Activated B cell treated with CpG ODN at 0.5 μM for 24 hours (primary cell): ENCODE results near the gene SCAPER. TPM values are rescaled to one million over a fixed set of nuclear protein-coding genes. Genes with fewer than 3 reads are reported as not detected.
"Not testable (repeated sequence)": the region's sequence is repeated elsewhere in the genome, so short reads cannot be mapped to it uniquely, and the experiment has no call there.

Experiments used
- ATAC-seq: fragments of 200-7000 bp; cut with Tn5 transposase; one replicate; pipeline ENCODE4 v1.10.0; 2021; ENCODE audit warnings: low read depth, mild to moderate bottlenecking, moderate library complexity
- CTCF ChIA-PET: fragments of 350-600 bp; sonication (Branson Sonifier 250); formaldehyde crosslinking; loops from one replicate; lab custom pipeline; 2021; ENCODE audit warnings: antibody characterized with exemption; lab: Charles Lee
- POLR2A ChIA-PET: fragments of 350-600 bp; sonication (Branson Sonifier 250); formaldehyde crosslinking; loops from one replicate; lab custom pipeline; 2021; ENCODE audit warnings: antibody characterized with exemption; lab: Charles Lee
- DNase-seq: peaks from one replicate; pipeline ENCODE4 v3.0.0; 2022
- H3K27ac Mint-ChIP-seq: one replicate; pipeline ENCODE4 v1.8.0; 2020; ENCODE audit warnings: mixed read lengths
- H3K27me3 Mint-ChIP-seq: one replicate; pipeline ENCODE4 v1.8.0; 2021; ENCODE audit warnings: mixed read lengths
- H3K36me3 Mint-ChIP-seq: one replicate; pipeline ENCODE4 v1.8.0; 2021; ENCODE audit warnings: low read depth, mixed read lengths
- H3K4me1 Mint-ChIP-seq: one replicate; pipeline ENCODE4 v1.8.0; 2021; ENCODE audit warnings: mixed read lengths
- H3K4me3 Mint-ChIP-seq: one replicate; pipeline ENCODE4 v1.8.0; 2020; ENCODE audit warnings: mild to moderate bottlenecking, mixed read lengths
- H3K9me3 Mint-ChIP-seq: one replicate; pipeline ENCODE4 v1.8.0; 2020; ENCODE audit warnings: mixed read lengths
- CTCF ChIP-seq: fragments of 200-600 bp; IDR thresholded peaks from one replicate; pipeline ENCODE4 v1.8.0; 2022; ENCODE audit warnings: antibody characterized with exemption, mild to moderate bottlenecking
- intact Hi-C: fragments of 100-400 bp; cut with micrococcal nuclease; formaldehyde crosslinking; loops from one replicate; pipeline ENCODE4 v1.15.1; 2024
- total RNA-seq: library from RNA; stranded (reverse); gene quantifications from 2 replicates; pipeline ENCODE4 v1.2.3, GENCODE V29; 2022

Gene SCAPER
- total RNA-seq, 1 donor from 2014 or later: 38.8 TPM

- no peak overlapping the region for H3K4me3 Mint-ChIP-seq
- no peak overlapping the region for H3K27ac Mint-ChIP-seq
- POLR2A ChIA-PET: no interaction called here
Observed at GRCh38 chr15:76829939-76830338, 75.2 kb downstream of the SCAPER start.

GRCh38 chr15:76823890-76824289 is 81.2 kb downstream of the SCAPER start:
- no peaks in the 10 kb centered on the region for H3K27me3 Mint-ChIP-seq

More at GRCh38 chr15:76829939-76830338, 75.2 kb downstream of the SCAPER start:
- DNase-seq: no peak
- Mint-ChIP-seq H3K36me3 (peaks cover 30% of the 10 kb centered on the region), H3K9me3 (peaks cover 18% of the 10 kb centered on the region), H3K27me3 (no peaks in the 10 kb centered on the region), H3K4me1 (no peaks in the 10 kb centered on the region)
- intact Hi-C loops: no loop called here
- CTCF ChIA-PET: no interaction called here
- TF ChIP-seq CTCF: no peak
- ATAC-seq: no peak

GRCh38 chr15:76823303-76823702 is 81.8 kb downstream of the SCAPER start:
- Mint-ChIP-seq H3K4me1 (peaks cover 5% of the 10 kb centered on the region), H3K4me3 (no peak overlapping the region), H3K36me3 (peaks cover 21% of the 10 kb centered on the region), H3K27me3 (no peaks in the 10 kb centered on the region), H3K9me3 (peaks cover 3% of the 10 kb centered on the region), H3K27ac (no peak overlapping the region)
- DNase-seq (no peak), ATAC-seq (no peak)
- no peak for TF ChIP-seq CTCF
- POLR2A ChIA-PET: no interaction called here
- intact Hi-C loops: no loop called here
- CTCF ChIA-PET: no interaction called here

More at GRCh38 chr15:76823890-76824289, 81.2 kb downstream of the SCAPER start:
- POLR2A ChIA-PET: no interaction called here
- Mint-ChIP-seq H3K9me3 (no peaks in the 10 kb centered on the region), H3K4me3 (no peak overlapping the region), H3K36me3 (peaks cover 15% of the 10 kb centered on the region), H3K4me1 (peaks cover 5% of the 10 kb centered on the region), H3K27ac (no peak overlapping the region)
- DNase-seq (no peak), ATAC-seq (no peak)
- no peak for TF ChIP-seq CTCF
- intact Hi-C loops: no loop called here
- CTCF ChIA-PET: no interaction called here

- intact Hi-C loops, CTCF ChIA-PET, H3K4me3 Mint-ChIP-seq, ATAC-seq, H3K9me3 Mint-ChIP-seq, H3K4me1 Mint-ChIP-seq, H3K27me3 Mint-ChIP-seq, DNase-seq, H3K27ac Mint-ChIP-seq, POLR2A ChIA-PET: not testable (repeated sequence)
- peaks cover 28% of the 10 kb centered on the region for H3K36me3 Mint-ChIP-seq
Observed at GRCh38 chr15:76818926-76819325, 86.2 kb downstream of the SCAPER start.

GRCh38 chr15:76815421-76815820 is 89.7 kb downstream of the SCAPER start:
- ATAC-seq (no peak), DNase-seq (no peak)
- Mint-ChIP-seq H3K36me3 (peaks cover 27% of the 10 kb centered on the region), H3K27me3 (no peaks in the 10 kb centered on the region), H3K27ac (no peak overlapping the region), H3K4me1 (peaks cover 7% of the 10 kb centered on the region), H3K4me3 (no peak overlapping the region), H3K9me3 (peaks cover 7% of the 10 kb centered on the region)
- CTCF ChIA-PET: no interaction called here
- TF ChIP-seq CTCF: no peak
- POLR2A ChIA-PET: no interaction called here
- intact Hi-C loops: no loop called here

- CTCF ChIA-PET: no interaction called here
- H3K9me3 Mint-ChIP-seq: peaks cover 8% of the 10 kb centered on the region
- H3K4me3 Mint-ChIP-seq: no peak overlapping the region
- no peak for ATAC-seq
- intact Hi-C loops: no loop called here
- peaks cover 18% of the 10 kb centered on the region for H3K4me1 Mint-ChIP-seq
- DNase-seq: no peak
- TF ChIP-seq CTCF: no peak
- H3K27ac Mint-ChIP-seq: no peak overlapping the region
- H3K36me3 Mint-ChIP-seq: peaks cover 9% of the 10 kb centered on the region
- H3K27me3 Mint-ChIP-seq: no peaks in the 10 kb centered on the region
- POLR2A ChIA-PET: interaction anchor here (0.6 kb wide), 1 partner anchor 83 kb away, joined by 4 read pairs; no protein-coding TSS in a partner anchor
Observed at GRCh38 chr15:76812381-76812780, 92.8 kb downstream of the SCAPER start.
